ENCODE results near the gene TECTA.

The TECTA gene

DNA sequence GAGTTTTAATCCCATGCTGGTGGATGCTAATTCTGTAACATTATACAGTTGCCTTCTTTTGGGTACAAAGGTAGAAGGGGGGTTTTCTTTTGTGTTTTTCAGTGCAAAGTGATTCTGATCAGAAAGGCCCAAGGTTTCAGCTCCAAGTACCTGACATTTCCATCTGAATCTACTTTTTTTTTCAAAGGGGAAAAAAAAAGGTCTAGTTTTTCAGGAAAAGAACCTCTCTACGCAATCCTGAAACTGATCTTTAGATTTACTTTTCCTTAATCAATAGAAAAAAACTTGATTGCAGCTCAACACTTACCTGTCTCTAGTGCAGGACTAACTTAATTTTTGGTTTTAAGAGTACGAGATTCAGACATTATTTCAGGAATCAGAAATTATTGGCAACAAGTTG is at the start of gene TECTA:
TECTA (plus strand) TSS at position 301 of the 400 bp plus-strand sequence. CDS start 1,423 bp downstream, outside the sequence.
- no peak for DNase-seq

- no peak for DNase-seq
These were observed 47.8 kb upstream of the TECTA start for GRCh38 chr11:121053244-121053643.

DNA sequence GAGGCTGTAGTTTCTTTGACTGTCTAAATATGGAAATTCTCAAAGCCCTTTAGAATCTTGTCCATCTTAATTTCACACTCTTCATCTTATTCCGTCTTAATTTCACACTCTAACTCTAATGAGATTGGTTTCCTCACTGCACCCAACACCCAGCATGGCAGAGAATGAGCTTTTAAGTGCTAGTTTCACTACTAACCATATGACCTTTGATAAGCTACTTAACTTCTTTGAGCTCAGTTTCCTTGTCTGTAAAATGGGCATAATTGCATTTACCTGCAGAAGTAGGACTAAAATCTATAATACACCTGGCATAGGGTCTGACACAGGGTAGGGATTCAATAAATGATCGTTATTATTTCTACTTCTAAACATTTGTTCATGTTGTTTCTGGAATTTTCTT is 46.8 kb upstream of the TECTA start:
- no peak for DNase-seq

DNA sequence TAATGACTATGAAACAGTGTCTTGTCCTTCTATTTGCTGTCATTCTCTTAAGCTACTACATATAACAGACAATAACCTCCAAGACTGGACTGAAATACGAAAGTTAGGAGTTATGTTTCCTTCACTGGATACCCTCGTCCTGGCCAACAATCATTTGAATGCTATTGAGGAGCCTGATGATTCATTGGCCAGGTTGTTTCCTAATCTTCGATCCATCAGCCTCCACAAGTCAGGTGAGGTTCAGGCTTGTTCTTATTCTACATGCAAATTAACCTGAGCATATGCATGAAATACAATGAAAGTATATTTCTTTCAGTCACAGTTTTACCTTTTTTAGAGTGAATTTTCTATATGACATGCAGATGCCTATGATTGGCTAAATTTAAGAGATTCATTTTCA is 46.0 kb upstream of the TECTA start:
- DNase-seq: no peak

- no peak for DNase-seq
These were observed 43.1 kb upstream of the TECTA start for GRCh38 chr11:121057922-121058321.

GRCh38 chr11:121058941-121059340 is 42.1 kb upstream of the TECTA start:
- no peak for DNase-seq

- no peak for DNase-seq
These were observed 41.4 kb upstream of the TECTA start for GRCh38 chr11:121059605-121060004.

DNA sequence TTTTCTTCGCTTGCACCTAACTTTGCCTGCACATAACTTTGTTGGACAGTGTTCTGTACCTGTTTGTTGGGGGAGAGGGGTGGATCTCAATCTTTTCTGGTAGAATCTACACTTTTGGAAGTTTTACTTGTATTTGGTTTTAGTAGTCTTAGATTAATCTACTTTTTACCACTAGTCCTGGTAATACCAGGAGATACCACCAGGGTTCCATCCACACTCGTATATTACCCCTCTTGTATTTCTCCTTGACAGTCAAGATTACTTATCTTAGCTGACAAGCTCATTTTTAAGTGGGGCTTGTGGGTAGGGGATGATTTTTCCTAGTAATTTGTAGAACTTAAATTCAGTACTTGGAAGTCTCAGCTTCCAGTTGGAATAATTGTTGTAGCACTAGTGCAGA is 37.3 kb upstream of the TECTA start:
- no peak for DNase-seq

DNA sequence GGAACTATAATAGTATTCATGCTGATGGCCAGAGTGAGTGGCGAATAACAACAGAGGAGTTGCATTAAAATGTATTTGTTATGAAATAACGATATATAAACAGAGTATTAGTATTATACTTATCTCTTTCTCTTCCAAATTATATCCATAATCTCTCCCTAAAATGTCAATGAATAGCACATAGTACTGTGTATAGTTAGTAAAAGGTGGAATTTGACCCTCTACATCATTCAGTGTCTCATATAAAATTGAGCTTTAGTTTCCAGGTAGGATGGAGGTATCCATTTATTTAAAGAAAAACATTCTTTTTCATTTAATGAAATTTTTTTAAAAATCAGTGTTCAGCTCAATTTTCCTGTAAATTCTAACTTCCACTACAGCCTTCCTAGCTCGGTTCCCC is 34.4 kb upstream of the TECTA start:
- DNase-seq: no peak

DNA sequence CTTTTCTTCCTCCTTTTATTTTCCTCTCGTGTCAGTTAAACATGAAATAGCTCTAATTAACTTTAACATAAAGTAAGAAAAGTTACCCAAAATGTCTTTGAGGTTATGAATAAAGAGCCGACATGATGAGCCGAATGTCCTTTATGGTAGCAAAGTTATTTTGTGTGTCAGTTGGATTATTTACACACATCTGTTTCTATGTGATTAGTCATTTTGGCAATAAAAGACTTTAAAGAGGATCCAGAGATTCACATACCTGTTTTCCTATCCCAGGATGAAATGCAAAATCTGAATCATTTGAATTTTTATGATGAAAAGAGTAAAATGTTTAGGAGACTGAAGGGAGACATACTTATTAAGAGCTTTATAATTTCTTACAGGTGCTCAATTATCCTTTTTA is 34.0 kb upstream of the TECTA start:
- no peak for DNase-seq

DNA sequence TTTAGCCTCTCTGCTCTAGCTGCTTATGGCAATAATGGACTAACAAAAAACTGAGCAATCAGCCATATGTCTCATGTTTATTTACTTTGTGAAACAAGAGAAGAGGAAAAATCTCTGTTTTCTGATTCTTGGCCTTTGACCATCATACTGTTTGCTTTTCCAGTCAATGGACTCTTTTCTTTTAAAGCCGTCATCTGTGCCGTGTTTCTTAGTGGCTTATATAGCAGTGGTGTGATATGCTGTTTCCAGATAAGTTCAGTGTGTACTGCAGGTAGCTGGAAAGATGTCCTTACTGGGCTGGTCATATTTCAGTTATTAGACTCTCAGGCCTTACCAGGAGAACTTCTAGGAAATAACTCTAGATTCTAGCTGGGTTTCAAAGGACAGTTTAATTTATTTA is 33.6 kb upstream of the TECTA start:
- DNase-seq: no peak

DNA sequence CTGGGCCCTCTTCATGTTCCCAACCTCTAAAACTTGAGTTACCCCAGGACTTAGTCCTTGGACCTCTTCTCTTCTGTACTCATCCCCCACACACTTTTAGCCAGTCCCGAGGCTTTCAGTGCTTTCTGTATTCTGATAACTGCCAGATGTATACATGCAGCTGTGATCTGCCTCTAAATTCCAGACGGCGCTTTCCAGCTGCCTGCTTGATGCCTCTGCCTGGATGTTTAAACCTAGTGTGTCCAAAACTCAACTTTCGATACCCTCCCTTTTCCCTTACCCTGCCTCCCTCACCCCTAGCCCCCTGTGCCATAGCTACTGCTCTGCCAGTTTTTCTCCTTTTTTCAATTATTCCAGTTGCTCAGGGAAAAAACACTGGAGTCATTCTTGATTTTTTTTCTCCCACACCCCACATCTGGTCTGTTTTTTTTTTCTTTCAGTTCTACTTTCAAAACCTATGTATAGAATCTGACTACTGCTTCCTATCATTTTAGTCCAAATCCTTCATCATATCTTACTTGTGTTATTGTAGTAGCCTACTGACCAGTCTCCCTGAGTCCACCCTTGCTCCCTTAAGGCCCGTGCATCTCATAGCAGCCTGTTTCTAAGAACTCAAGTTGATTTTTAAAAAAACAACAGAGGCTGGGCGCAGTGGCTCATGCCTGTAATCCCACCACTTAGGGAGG is 32.9 kb upstream of the TECTA start:
- DNase-seq: no peak

- no peak for DNase-seq
These were observed 32.3 kb upstream of the TECTA start for GRCh38 chr11:121068787-121069186.

DNA sequence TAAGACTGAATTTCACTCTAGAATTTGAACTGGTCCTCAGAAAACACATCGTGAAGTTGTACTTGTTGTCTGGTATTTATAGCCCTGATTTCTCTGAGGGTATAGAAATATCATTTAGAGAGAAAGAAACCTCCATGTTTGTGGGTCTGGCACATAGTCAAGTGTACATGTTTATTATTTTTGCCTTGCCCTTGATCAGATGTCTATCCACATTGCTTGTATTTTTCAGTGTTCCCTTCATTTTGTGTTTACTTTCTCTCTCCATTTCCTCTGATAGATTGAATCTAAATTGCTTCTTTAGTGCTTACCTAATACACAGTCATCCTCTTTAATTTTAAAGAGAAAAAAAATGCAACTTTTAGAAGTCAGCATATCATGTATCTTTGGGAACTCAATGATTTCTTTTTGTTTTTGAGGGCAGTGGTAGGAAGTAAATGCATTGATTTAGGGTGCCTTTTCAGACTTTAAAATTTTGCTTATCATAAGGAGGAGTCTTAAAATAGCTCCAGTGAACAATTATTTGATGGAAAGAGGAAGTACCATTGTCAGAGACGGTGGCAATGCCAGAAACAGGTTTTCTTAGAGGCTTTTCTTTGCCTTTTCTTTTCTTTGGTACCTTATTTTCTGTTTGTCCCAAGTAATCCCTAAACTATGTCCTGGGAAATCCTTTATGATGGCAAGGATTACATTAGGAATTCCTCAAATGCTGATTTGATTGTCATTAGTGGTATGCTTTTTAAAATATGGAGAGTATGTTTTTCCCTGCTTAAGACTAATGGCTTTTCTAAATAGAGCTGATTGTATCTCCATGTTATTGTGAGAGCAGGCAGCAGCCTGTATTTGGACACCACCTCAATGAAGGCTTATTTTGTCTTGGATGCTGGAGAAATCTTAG is 29.8 kb upstream of the TECTA start:
- DNase-seq: no peak

DNA sequence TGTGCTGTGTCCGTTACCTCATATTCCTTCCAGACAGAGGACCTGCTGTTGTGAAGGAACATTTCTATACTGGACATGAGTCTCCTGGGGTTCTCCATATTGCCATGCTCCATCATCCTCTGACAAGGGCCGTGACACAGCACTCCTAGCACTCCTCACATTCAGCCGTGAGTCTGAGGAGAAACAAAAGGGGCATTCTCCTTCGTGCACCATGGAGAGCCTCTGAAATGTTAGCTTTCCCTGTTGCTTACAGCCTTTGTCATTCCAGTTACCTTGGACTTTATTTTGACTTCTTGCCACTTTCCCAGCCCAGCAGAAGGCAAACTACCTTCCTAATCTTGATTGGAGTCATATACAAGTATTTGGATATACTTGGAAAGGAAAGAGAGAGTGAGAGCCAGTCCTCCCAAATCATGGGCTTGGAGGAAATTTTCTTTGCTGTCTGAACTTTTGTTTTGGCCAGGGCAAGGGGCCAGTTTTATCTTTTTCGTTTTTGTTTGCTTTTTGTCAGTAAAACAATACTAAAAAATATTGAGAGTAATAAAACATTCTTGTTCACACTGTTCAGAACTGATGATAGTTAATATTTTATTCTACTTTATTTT is 29.1 kb upstream of the TECTA start:
- DNase-seq: peak; percentile 11

GRCh38 chr11:121081321-121081720 is 19.7 kb upstream of the TECTA start:
- DNase-seq: no peak

DNA sequence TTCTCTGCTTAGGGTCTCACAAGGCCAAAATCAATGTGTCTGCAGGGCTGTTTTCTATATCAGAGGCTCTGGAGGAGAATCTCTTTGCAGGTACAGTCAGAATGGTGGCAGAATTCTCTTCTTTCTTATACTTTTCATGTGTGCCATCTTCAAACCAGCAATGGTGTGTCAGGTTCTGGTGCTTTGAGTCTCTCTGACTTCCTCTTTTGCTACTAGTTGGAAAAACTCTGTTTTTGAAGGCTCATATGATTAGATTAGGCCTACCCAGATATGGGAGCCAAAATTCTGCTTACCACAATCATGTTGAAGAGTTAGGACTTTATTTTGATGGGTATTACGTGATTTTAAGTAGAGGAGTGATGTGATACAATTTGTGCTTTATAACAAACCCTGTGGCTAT is 18.8 kb upstream of the TECTA start:
- no peak for DNase-seq

GRCh38 chr11:121082670-121083069 is 18.4 kb upstream of the TECTA start:
- no peak for DNase-seq

DNA sequence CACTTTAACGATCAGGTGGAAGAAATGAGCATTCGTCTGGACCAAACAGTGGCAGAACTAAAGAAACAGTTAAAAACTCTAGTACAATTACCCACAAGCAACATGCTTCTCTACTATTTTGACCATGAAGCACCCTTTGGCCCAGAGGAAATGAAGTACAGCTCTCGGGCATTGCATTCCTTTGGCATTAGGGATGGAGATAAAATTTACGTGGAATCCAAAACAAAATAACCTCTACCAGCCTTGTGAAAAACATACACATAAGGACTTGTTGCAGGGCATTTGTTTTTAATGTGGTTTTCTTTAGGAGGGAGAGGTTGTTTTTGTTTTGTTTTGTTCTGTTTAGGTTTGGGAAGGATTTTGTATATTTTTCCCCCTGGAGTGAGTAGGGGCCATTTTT is 14.2 kb upstream of the TECTA start:
- DNase-seq: no peak

DNA sequence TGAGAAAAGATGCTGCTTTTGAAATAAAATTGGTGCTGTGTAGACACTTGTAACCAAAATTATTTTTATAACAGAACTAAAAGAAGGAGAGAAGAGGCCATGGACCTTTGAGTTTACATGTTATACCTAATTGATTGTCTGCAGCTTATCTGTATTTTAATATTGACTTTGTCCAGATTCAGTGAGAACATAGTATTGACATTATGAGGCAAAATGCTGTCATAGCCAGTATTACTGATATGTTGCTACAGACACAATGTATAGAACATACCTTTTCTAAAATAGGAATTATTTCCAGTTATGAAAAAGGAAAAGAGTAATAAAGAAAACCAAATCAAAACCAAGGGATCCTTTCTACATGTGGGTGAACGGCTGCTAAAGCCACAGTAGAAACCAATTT is 11.5 kb upstream of the TECTA start:
- DNase-seq: no peak

DNA sequence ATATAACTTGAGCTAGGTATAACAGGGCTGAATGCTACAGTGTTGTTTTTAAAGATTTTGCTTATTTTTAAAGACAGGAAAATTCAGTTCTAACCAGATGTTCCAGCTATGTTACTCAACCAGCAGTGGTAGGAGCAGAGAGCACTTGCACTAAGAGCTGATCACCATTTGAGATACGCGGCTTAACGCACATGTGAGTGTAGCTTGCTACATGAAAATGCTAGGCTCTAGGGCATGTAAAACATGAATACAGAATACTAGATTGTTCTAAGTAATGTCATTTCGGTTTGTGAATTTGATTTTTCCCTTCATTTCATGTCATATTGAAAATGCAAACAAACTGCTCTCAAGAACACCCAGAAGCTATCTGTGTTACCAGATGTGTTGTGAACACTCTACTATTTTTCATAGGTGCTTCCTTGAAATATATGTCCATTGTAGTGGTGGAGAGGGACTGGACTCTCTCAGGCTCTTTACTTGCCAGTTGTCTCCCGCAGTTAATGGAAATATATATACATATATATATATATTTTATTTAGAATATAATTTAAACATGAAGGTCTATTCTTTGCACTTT is 10.8 kb upstream of the TECTA start:
- no peak for DNase-seq

GRCh38 chr11:121091492-121092152 is 9.4 kb upstream of the TECTA start:
- DNase-seq: no peak

- DNase-seq: no peak
These were observed 5.5 kb upstream of the TECTA start for GRCh38 chr11:121095561-121095960.
